WTC11 (cell line): ENCODE results near the gene SHPK.

Experiments
- CREB1 ChIP-seq: sonication (generic); formaldehyde crosslinking; IDR thresholded peaks from 2 replicates; pipeline ENCODE4 v1.8.0; 2023; ENCODE audit warnings: mild to moderate bottlenecking, missing genetic modification reagents
- CTCF ChIP-seq: fragments of 200-600 bp; IDR thresholded peaks from 2 replicates; pipeline ENCODE4 v1.8.0; 2022; ENCODE audit warnings: antibody characterized with exemption
- JUN ChIP-seq: sonication (generic); formaldehyde crosslinking; IDR thresholded peaks from 2 replicates; pipeline ENCODE4 v1.8.0; 2023; ENCODE audit warnings: mild to moderate bottlenecking, missing genetic modification reagents
- NFYB ChIP-seq: sonication (generic); formaldehyde crosslinking; conservative IDR thresholded peaks from 2 replicates; pipeline ENCODE4 v1.8.0; 2022; ENCODE audit warnings: low read depth, missing genetic modification reagents
- PRDM15 ChIP-seq: sonication (generic); formaldehyde crosslinking; IDR thresholded peaks from 2 replicates; pipeline ENCODE4 v1.8.0; 2022; ENCODE audit warnings: missing genetic modification reagents
- PRRX2 ChIP-seq: fragments of 250-450 bp; sonication (Bioruptor Pico); IDR thresholded peaks from 2 replicates; pipeline ENCODE4 v1.8.0; 2021; ENCODE audit warnings: mild to moderate bottlenecking
- SP1 ChIP-seq: sonication (generic); formaldehyde crosslinking; conservative IDR thresholded peaks from 2 replicates; pipeline ENCODE4 v1.8.1; 2022; ENCODE audit warnings: missing genetic modification reagents
- ZNF121 ChIP-seq: sonication (generic); formaldehyde crosslinking; IDR thresholded peaks from 2 replicates; pipeline ENCODE4 v1.8.0; 2023; ENCODE audit warnings: missing genetic modification reagents
- ZNF232 ChIP-seq: sonication (generic); formaldehyde crosslinking; IDR thresholded peaks from 2 replicates; pipeline ENCODE4 v1.8.0; 2022; ENCODE audit warnings: mild to moderate bottlenecking, missing genetic modification reagents
- ZSCAN18 ChIP-seq: fragments of 250-450 bp; sonication (Bioruptor Pico); IDR thresholded peaks from 2 replicates; pipeline ENCODE4 v2.1.2; 2022; ENCODE audit warnings: mild to moderate bottlenecking, moderate library complexity

- TF ChIP-seq CTCF: no peak
- TF ChIP-seq JUN (CRISPR knock-in tag): no peak
- TF ChIP-seq CREB1 (CRISPR knock-in tag): no peak
- no peak for TF ChIP-seq PRRX2 (CRISPR knock-in tag)
- no peak for TF ChIP-seq ZNF121 (CRISPR knock-in tag)
- no peak for TF ChIP-seq NFYB (CRISPR knock-in tag)
- TF ChIP-seq PRDM15 (CRISPR knock-in tag): no peak
- TF ChIP-seq ZSCAN18: no peak
- TF ChIP-seq SP1: no peak
- TF ChIP-seq ZNF232 (CRISPR knock-in tag): no peak
These were observed 50.2 kb downstream of the SHPK start for GRCh38 chr17:3585826-3586225.
